ES-I3 (cell line): ENCODE data around the gene FASTKD1.
A peak's percentile ranks its signal among the peaks of the same experiment; 100 is the strongest.

Source experiments
- H3K36me3 ChIP-seq: 2 replicates; pipeline ENCODE4 v1.6.1; 2013; ENCODE audit warnings: mild to moderate bottlenecking, low read length, control low read depth, moderate library complexity; ENCODE audit not compliant: insufficient read depth
- H3K4me1 ChIP-seq: 2 replicates; pipeline ENCODE4 v1.6.1; 2013; ENCODE audit warnings: mild to moderate bottlenecking, control low read depth, low read length; ENCODE audit not compliant: insufficient read depth
- H3K9ac ChIP-seq: 2 replicates; pipeline ENCODE4 v1.6.1; 2013; ENCODE audit warnings: low read depth, mild to moderate bottlenecking, low read length, moderate library complexity
- H3K9me3 ChIP-seq: 2 replicates; pipeline ENCODE4 v1.6.1; 2013; ENCODE audit warnings: mild to moderate bottlenecking, low read length, moderate library complexity; ENCODE audit not compliant: control insufficient read depth, insufficient read depth

The FASTKD1 gene

GRCh38 chr2:169509298-169509885, 64.3 kb downstream of the FASTKD1 start, which contains the start of gene KLHL41:
Gene KLHL41, plus strand, starts transcription at chr2:169509702. Its CDS starts 77 bp downstream, at chr2:169509779.
- Histone ChIP-seq H3K9ac (no peak within 1 kb of the TSS), H3K36me3 (no peaks in the 10 kb centered on the region), H3K9me3 (no peaks in the 10 kb centered on the region), H3K4me1 (peaks cover 9% of the 10 kb centered on the region; the same call in 1 of the 2 replicates)

DNA sequence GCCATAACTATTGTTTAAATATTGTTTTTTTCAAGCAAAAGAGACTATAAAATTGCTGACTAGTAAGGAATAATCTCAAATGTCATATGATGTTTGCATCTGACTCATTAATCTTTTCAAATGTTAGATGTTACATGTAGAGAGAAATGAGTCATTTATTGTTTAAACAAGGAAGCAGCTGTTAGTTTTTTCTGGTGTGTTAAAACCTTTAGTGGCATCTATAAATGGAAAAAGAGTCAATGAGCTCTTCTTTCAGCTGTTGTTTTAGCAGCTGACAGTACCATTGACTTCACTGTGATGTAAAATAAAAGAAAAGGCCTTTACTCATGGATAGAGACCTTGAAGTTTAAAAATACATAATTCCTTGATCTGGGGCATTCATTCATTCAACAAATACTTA, 66.0 kb downstream of the FASTKD1 start:
- peaks cover 9% of the 10 kb centered on the region; the same call in 1 of the 2 replicates for H3K4me1 ChIP-seq
- no peaks in the 10 kb centered on the region for H3K9me3 ChIP-seq
- no peaks in the 10 kb centered on the region for H3K36me3 ChIP-seq
- H3K9ac ChIP-seq: no peak overlapping the region

DNA sequence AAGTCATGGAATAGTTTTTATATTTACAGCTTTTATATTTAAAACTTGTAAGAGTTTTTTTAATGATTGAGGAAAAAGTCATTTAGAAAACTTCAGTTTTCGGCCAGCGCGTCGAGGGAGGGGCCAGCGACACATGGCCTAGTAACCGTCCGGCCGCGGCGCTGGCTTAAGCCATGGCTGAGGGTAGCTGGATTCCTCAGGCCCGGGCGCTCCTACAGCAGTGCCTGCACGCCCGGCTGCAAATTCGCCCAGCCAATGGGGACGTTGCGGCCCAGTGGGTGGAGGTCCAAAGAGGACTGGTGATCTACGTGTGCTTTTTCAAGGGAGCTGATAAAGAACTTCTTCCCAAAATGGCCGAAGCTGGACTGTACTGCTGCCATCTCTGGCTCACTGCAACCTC, 69.0 kb downstream of the FASTKD1 start:
- Histone ChIP-seq H3K36me3 (no peaks in the 10 kb centered on the region), H3K9ac (no peak overlapping the region), H3K4me1 (no peaks in the 10 kb centered on the region), H3K9me3 (no peaks in the 10 kb centered on the region)

- no peaks in the 10 kb centered on the region for H3K36me3 ChIP-seq
- no peaks in the 10 kb centered on the region for H3K4me1 ChIP-seq
- no peaks in the 10 kb centered on the region for H3K9me3 ChIP-seq
- H3K9ac ChIP-seq: no peak overlapping the region
These were observed 78.2 kb downstream of the FASTKD1 start for GRCh38 chr2:169495310-169495928.

DNA sequence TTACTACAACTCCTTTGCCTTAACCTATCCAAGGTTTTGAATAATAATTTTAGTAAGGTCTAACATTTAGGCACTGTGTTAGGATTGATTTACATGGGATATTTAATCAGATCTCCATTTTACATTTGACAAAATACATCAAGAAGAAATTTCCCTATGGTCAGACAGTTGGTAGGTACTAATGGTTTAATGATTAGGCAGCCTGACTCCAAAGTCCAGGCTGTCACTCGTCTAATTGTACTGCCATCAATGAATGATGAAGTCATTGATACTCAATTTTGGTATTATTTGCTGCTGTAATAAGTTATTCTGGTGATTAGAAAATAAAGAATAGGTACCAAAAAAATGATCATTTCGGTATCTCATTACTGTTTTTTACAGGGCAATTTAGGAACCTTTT, 80.3 kb downstream of the FASTKD1 start:
- Histone ChIP-seq H3K4me1 (no peaks in the 10 kb centered on the region), H3K9ac (no peak overlapping the region), H3K36me3 (no peaks in the 10 kb centered on the region), H3K9me3 (no peaks in the 10 kb centered on the region)

DNA sequence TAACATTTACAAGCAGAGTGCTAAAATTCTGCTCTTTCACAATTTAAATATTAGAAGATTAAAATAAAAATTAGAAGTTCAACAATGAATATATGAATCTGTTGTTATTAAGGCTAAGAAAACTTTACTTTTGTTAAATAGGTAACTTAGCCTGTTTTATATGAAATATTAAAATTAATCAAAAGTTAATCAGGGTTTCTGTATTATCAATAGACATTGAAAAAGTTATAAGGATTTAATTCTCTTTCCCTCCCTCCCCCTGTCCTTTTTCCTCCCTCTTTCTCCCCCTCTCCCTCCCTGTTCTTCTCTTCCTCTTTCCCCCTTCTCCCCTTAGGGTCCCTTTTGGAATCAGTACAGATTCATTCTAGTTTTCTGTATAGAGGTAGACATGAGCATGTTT, 82.3 kb downstream of the FASTKD1 start:
- Histone ChIP-seq H3K9ac (no peak overlapping the region), H3K4me1 (no peaks in the 10 kb centered on the region), H3K36me3 (no peaks in the 10 kb centered on the region), H3K9me3 (no peaks in the 10 kb centered on the region)

DNA sequence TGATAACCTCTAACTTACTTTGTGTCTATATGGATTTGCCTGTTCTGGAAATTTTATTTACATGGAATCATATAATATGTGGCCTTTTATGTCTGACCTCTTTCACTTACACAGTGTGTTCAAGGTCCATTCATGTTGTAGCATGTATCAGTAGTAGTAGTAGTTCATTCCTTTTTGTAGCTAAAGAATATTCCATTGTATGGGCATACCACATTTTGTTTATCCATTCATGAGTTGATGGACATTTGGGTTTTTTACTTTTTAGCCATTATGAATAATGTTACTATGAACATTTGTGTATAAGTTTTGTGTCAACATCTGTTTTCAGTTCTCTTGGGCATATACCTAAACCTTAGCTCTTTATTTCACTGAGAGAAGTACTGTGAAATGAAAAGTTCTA, 82.8 kb downstream of the FASTKD1 start:
- H3K36me3 ChIP-seq: no peaks in the 10 kb centered on the region
- no peaks in the 10 kb centered on the region for H3K4me1 ChIP-seq
- H3K9ac ChIP-seq: no peak overlapping the region
- no peaks in the 10 kb centered on the region for H3K9me3 ChIP-seq

GRCh38 chr2:169486487-169486886, 87.2 kb downstream of the FASTKD1 start:
- Histone ChIP-seq H3K9ac (no peak overlapping the region), H3K9me3 (no peaks in the 10 kb centered on the region), H3K36me3 (no peaks in the 10 kb centered on the region), H3K4me1 (no peaks in the 10 kb centered on the region)

DNA sequence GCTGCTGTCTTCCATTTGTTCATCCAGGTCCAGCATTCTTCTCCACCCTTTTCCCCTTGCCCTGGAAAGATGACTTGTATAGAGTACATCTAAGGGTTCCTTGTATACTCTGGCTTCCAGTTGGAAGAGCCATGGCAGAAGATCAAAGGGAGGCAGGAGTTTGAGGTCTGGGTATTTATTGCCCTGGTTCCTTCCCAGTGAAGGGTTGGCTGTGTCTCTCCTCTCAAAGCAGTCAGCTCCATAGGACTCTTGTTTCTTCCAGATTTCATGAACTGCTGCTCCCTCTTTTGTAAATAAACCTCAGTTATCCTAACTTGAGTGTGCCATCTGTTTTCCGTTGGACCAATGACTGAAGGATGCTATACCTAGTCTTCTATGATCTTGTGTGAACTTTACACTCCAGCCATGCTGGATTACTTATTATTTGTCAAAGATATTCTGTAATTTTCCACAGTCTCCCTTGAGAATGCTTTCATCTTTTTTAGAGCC, 88.0 kb downstream of the FASTKD1 start:
- Histone ChIP-seq H3K9ac (no peak overlapping the region), H3K9me3 (no peaks in the 10 kb centered on the region), H3K36me3 (no peaks in the 10 kb centered on the region), H3K4me1 (no peaks in the 10 kb centered on the region)

- no peaks in the 10 kb centered on the region for H3K36me3 ChIP-seq
- H3K9me3 ChIP-seq: no peaks in the 10 kb centered on the region
- 0 out of 2 replicates have a peak, but pooled peaks cover 3% of the 10 kb centered on the region for H3K4me1 ChIP-seq
- H3K9ac ChIP-seq: peak overlapping the region; percentile 89
These were observed 93.6 kb downstream of the FASTKD1 start for GRCh38 chr2:169480079-169480465.
